Uterus (tissue), 4 donors: Measurements from ENCODE around the gene EPHX1. TPM values are rescaled to one million over a fixed set of nuclear protein-coding genes. Genes with fewer than 3 reads are reported as not detected.

Source experiments
- DNase-seq, 2 donors: peaks; one replicate each; pipeline ENCODE4 v3.0.0-alpha.2; 2019 to 2020
- H3K27ac ChIP-seq, 2 donors: fragments of 200-600 bp; sonication (generic); 1 replicate in 1 of 2; 2 replicates in 1 of 2; pipeline ENCODE4 v1.5.1; 2016 to 2018
- H3K27me3 ChIP-seq, 2 donors: fragments of 200-600 bp; sonication (generic); one replicate each; pipeline ENCODE4 v1.5.1; 2018 to 2019; ENCODE audit warnings: control low read depth in 1 of 2
- H3K36me3 ChIP-seq, 2 donors: fragments of 200-600 bp; sonication (generic); one replicate each; pipeline ENCODE4 v1.5.1; 2019; ENCODE audit warnings: control low read depth in 1 of 2
- H3K4me1 ChIP-seq, 2 donors: fragments of 200-600 bp; sonication (generic); one replicate each; pipeline ENCODE4 v1.5.1; 2018 to 2019; ENCODE audit warnings: control low read depth in 1 of 2
- H3K4me3 ChIP-seq, 2 donors: fragments of 200-600 bp; sonication (generic); 1 replicate in 1 of 2; 2 replicates in 1 of 2; pipeline ENCODE4 v1.5.1; 2018 to 2019; ENCODE audit warnings: mild to moderate bottlenecking in 1 of 2
- H3K9me3 ChIP-seq, 2 donors: fragments of 200-600 bp; sonication (generic); one replicate each; pipeline ENCODE4 v1.5.1; 2019; ENCODE audit warnings: control low read depth in 1 of 2
- CTCF ChIP-seq, 4 experiments: fragments of 200-600 bp in 2 of 4; fragments of 450-650 bp in 2 of 4; sonication (generic) in 2 of 4; IDR thresholded peaks; one replicate each; pipeline ENCODE4 v1.5.1; 2016 to 2019; ENCODE audit warnings: antibody characterized with exemption in 4 of 4, mild to moderate bottlenecking in 2 of 4, moderate library complexity in 1 of 4
- POLR2A ChIP-seq, 2 donors: fragments of 450-650 bp; IDR thresholded peaks; one replicate each; pipeline ENCODE4 v1.6.1; 2016; ENCODE audit warnings: antibody characterized with exemption in 2 of 2, mild to moderate bottlenecking in 1 of 2, moderate library complexity in 1 of 2
- intact Hi-C: fragments of 100-400 bp; cut with DNase I; formaldehyde crosslinking; loops from one replicate; pipeline ENCODE4 v1.15.1; 2023; ENCODE audit warnings: low total_unique reads
- total RNA-seq, 4 donors: library from RNA; depleted of rRNA in 3 of 4; stranded (reverse); fragments of >200 nt in 3 of 4; gene quantifications; one replicate each; pipeline versions ENCODE4 v1.1.0 to v1.2.4, GENCODE V29; 2014 to 2023
- donor health status: DM: yes; HTN: yes; CAD: no.

EPHX1 gene
- total RNA-seq, 4 donors from 2014 or later, result 51.2 to 156 (median 55.3) TPM

GRCh38 chr1:225857256-225857655, 47.3 kb downstream of the EPHX1 start:
- no peaks in the 10 kb centered on the region for H3K4me1 ChIP-seq
- H3K9me3 ChIP-seq, result no peaks in the 10 kb centered on the region
- no peak overlapping the region for H3K27ac ChIP-seq
- H3K36me3 ChIP-seq, result no peaks in the 10 kb centered on the region
- TF ChIP-seq POLR2A (IDR thresholded peaks at IDR 0.05), result no peak
- no peak for TF ChIP-seq CTCF (IDR thresholded peaks at IDR 0.05)
- H3K4me3 ChIP-seq, result no peak overlapping the region
- H3K27me3 ChIP-seq, result no peaks in the 10 kb centered on the region
- intact Hi-C loops, result no loop called here
- DNase-seq, result no peak

DNA sequence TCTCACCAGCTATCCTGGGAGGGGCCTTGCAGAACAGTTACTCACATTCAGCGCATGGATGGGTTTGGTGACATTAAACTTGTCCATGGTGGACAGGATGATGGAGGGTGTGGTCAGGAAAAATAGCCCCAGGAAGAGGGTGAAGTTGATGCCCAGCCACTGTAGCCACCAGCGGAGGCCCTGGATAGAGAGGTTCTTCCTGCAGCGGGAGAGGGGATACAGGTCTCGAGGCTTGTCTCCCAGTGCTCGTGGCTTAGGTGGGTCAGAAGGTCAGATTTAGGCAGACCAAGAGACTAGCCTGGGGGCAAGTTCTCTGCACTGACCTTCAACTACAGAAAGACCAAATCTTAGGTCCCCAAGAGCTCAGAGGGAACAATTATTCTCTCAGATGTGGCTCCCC, 49.2 kb downstream of the EPHX1 start:
- H3K27me3 ChIP-seq, result no peaks in the 10 kb centered on the region
- no peak overlapping the region for H3K4me3 ChIP-seq
- H3K4me1 ChIP-seq, result no peaks in the 10 kb centered on the region
- no peak for DNase-seq
- H3K36me3 ChIP-seq, result no peaks in the 10 kb centered on the region
- TF ChIP-seq POLR2A (IDR thresholded peaks at IDR 0.05) (no peak), CTCF (IDR thresholded peaks at IDR 0.05) (no peak)
- H3K27ac ChIP-seq, result no peak overlapping the region
- no peaks in the 10 kb centered on the region for H3K9me3 ChIP-seq
- intact Hi-C loops, result no loop called here

DNA sequence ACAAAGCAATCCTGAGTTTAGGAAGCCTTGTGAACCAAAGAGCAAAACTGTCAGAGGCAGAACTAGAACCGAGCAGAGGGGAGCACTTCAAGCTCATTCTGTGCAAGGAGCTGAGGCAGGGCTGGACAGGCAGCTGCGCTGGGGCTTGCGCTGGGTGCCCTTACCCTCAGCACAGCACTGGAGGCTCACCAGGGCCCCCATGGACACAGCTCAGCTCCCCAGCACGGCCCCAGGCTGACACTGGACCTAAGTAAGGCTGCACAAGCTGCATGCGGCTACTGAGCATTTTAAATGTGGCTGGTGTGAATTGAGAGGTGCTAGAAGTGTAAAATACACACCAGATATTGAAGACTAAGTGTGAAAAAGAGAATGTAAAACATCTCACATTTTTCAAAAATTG, 50.2 kb downstream of the EPHX1 start:
- no peak overlapping the region for H3K27ac ChIP-seq
- H3K9me3 ChIP-seq, result no peaks in the 10 kb centered on the region
- H3K36me3 ChIP-seq, result no peaks in the 10 kb centered on the region
- H3K27me3 ChIP-seq, result no peaks in the 10 kb centered on the region
- no peak for TF ChIP-seq POLR2A (IDR thresholded peaks at IDR 0.05)
- TF ChIP-seq CTCF (IDR thresholded peaks at IDR 0.05), result no peak
- intact Hi-C loops, result no loop called here
- no peak overlapping the region for H3K4me3 ChIP-seq
- DNase-seq, result no peak
- no peaks in the 10 kb centered on the region for H3K4me1 ChIP-seq

- TF ChIP-seq CTCF (IDR thresholded peaks at IDR 0.05) (no peak), POLR2A (IDR thresholded peaks at IDR 0.05) (no peak)
Observed at GRCh38 chr1:225860876-225861441, 51.0 kb downstream of the EPHX1 start.

GRCh38 chr1:225861834-225862580, 52.1 kb downstream of the EPHX1 start:
- intact Hi-C loops, result no loop called here

More at GRCh38 chr1:225860876-225861441, 51.0 kb downstream of the EPHX1 start:
- Histone ChIP-seq H3K27me3 (no peaks in the 10 kb centered on the region), H3K27ac (no peak overlapping the region), H3K9me3 (no peaks in the 10 kb centered on the region), H3K4me3 (no peak overlapping the region), H3K4me1 (no peaks in the 10 kb centered on the region), H3K36me3 (no peaks in the 10 kb centered on the region)
- intact Hi-C loops, result no loop called here
- no peak for DNase-seq

More at GRCh38 chr1:225861834-225862580, 52.1 kb downstream of the EPHX1 start:
- Histone ChIP-seq H3K27ac (peak overlapping the region; percentile 79 to 87), H3K4me1 (no peaks in the 10 kb centered on the region), H3K27me3 (no peaks in the 10 kb centered on the region), H3K4me3 (no peak overlapping the region), H3K36me3 (no peaks in the 10 kb centered on the region), H3K9me3 (no peaks in the 10 kb centered on the region)
- DNase-seq, result no peak
- TF ChIP-seq POLR2A (IDR thresholded peaks at IDR 0.05) (no peak), CTCF (IDR thresholded peaks at IDR 0.05) (no peak)
